Prostate gland (tissue), 2 donors: ENCODE measurements around the gene FARS2.

Experiments used
- CTCF ChIP-seq, 4 experiments: fragments of 200-600 bp in 2 of 4; fragments of 450-650 bp in 2 of 4; sonication (generic) in 2 of 4; IDR thresholded peaks; 1 replicate in 3 of 4; 2 replicates in 1 of 4; pipeline ENCODE4 v1.5.1; 2016 to 2019; ENCODE audit warnings: antibody characterized with exemption in 4 of 4, mild to moderate bottlenecking in 2 of 4, moderate library complexity in 2 of 4
- POLR2A ChIP-seq: fragments of 450-650 bp; IDR thresholded peaks from one replicate; pipeline ENCODE4 v1.6.1; 2016; ENCODE audit warnings: antibody characterized with exemption, mild to moderate bottlenecking
- POLR2AphosphoS5 ChIP-seq: sonication (generic); formaldehyde crosslinking; IDR thresholded peaks from one replicate; pipeline ENCODE4 v1.6.1; 2017; ENCODE audit warnings: antibody characterized with exemption

GRCh38 chr6:5294392-5295211, 33.3 kb downstream of the FARS2 start:
- TF ChIP-seq CTCF (IDR thresholded peaks at IDR 0.05) (no peak), POLR2AphosphoS5 (no peak), POLR2A (no peak)
